Gastroesophageal sphincter (tissue), 4 donors: ENCODE results near the gene IGF2R. TPM values are rescaled to one million over a fixed set of nuclear protein-coding genes. Genes with fewer than 3 reads are reported as not detected.

Source experiments
- ATAC-seq: fragments of 150-250 bp; one replicate; pipeline ENCODE4 v1.9.1; 2016; ENCODE audit warnings: mild to moderate bottlenecking, moderate library complexity
- H3K27ac ChIP-seq, 4 donors: fragments of 200-600 bp; sonication (generic) in 3 of 4; 1 replicate in 3 of 4; 2 replicates in 1 of 4; pipeline ENCODE4 v1.5.1; 2016 to 2019
- H3K27me3 ChIP-seq: fragments of 200-600 bp; sonication (generic); one replicate; pipeline ENCODE4 v1.5.1; 2019
- H3K36me3 ChIP-seq, 2 donors: fragments of 200-600 bp; sonication (generic); one replicate each; pipeline ENCODE4 v1.5.1; 2019; ENCODE audit warnings: control low read depth in 1 of 2
- H3K4me1 ChIP-seq, 3 donors: fragments of 200-600 bp; sonication (generic); 1 replicate in 2 of 3; 2 replicates in 1 of 3; pipeline ENCODE4 v1.5.1; 2016 to 2019; ENCODE audit warnings: control low read depth in 2 of 3
- H3K4me3 ChIP-seq, 2 donors: fragments of 200-600 bp; sonication (generic); one replicate each; pipeline ENCODE4 v1.5.1; 2019; ENCODE audit warnings: mild to moderate bottlenecking in 1 of 2, moderate library complexity in 1 of 2
- H3K9me3 ChIP-seq, 3 donors: fragments of 200-600 bp; sonication (generic); one replicate each; pipeline ENCODE4 v1.5.1; 2017 to 2019; ENCODE audit warnings: control low read depth in 2 of 3
- CTCF ChIP-seq, 4 experiments: fragments of 200-600 bp in 2 of 4; fragments of 450-650 bp in 2 of 4; sonication (generic) in 1 of 4; IDR thresholded peaks; one replicate each; pipeline ENCODE4 v1.5.1; 2017 to 2019; ENCODE audit warnings: antibody characterized with exemption in 4 of 4, mild to moderate bottlenecking in 2 of 4, moderate library complexity in 2 of 4
- EP300 ChIP-seq: sonication (generic); formaldehyde crosslinking; IDR thresholded peaks from one replicate; pipeline ENCODE4 v1.6.1; 2017; ENCODE audit warnings: antibody characterized with exemption, mild to moderate bottlenecking
- POLR2A ChIP-seq, 2 donors: fragments of 450-650 bp; IDR thresholded peaks; one replicate each; pipeline ENCODE4 v1.6.1; 2017; ENCODE audit warnings: antibody characterized with exemption in 2 of 2, mild to moderate bottlenecking in 2 of 2, moderate library complexity in 1 of 2
- POLR2AphosphoS5 ChIP-seq: sonication (generic); formaldehyde crosslinking; IDR thresholded peaks from one replicate; pipeline ENCODE4 v1.6.1; 2017; ENCODE audit warnings: antibody characterized with exemption
- whole genome bisulfite sequencing, 2 donors: methylation state at CpG; one replicate each; pipeline ENCODE4 v1.1.5; 2018; ENCODE audit warnings: low coverage in 1 of 2; 5-methylcytosine and 5-hydroxymethylcytosine counted together
- total RNA-seq, 4 donors: library from RNA; depleted of rRNA; stranded (reverse); fragments of >200 nt; gene quantifications; one replicate each; pipeline ENCODE4 v1.1.0, GENCODE V29; 2016

IGF2R gene
- total RNA-seq, 4 donors from 2014 or later: 47.9 to 81.3 (median 52.7) TPM

GRCh38 chr6:159973406-159973805 is 4.5 kb downstream of the IGF2R start:
- Histone ChIP-seq H3K27ac (peak overlapping the region in 2 of 4 donors; percentile 8 to 32), H3K27me3 (no peaks in the 10 kb centered on the region), H3K4me1 (peaks cover 0 to 69% (median 30%) of the 10 kb centered on the region in 3 donors), H3K9me3 (no peaks in the 10 kb centered on the region), H3K36me3 (no peaks in the 10 kb centered on the region), H3K4me3 (no peak overlapping the region)
- no peak for ATAC-seq
- 5% methylated on average over 2 of the region's 2 CpGs for WGBS, 2 donors
- no peak for TF ChIP-seq CTCF (IDR thresholded peaks at IDR 0.05)
- no peak for TF ChIP-seq POLR2AphosphoS5
- no peak for TF ChIP-seq POLR2A (IDR thresholded peaks at IDR 0.05)
- no peak for TF ChIP-seq EP300

GRCh38 chr6:159973951-159974350 is 5.1 kb downstream of the IGF2R start:
- H3K27me3 ChIP-seq: no peaks in the 10 kb centered on the region
- ATAC-seq: no peak
- peak overlapping the region in 1 of 4 donors; percentile 32 for H3K27ac ChIP-seq
- peaks cover 0 to 72% (median 35%) of the 10 kb centered on the region in 3 donors for H3K4me1 ChIP-seq
- TF ChIP-seq POLR2A (IDR thresholded peaks at IDR 0.05) (no peak), POLR2AphosphoS5 (no peak), EP300 (no peak), CTCF (IDR thresholded peaks at IDR 0.05) (no peak)
- no peak overlapping the region for H3K4me3 ChIP-seq
- 73 to 89% methylated on average over 2 of the region's 2 CpGs for WGBS, 2 donors
- no peaks in the 10 kb centered on the region for H3K9me3 ChIP-seq
- H3K36me3 ChIP-seq: no peaks in the 10 kb centered on the region

GRCh38 chr6:159974932-159975331 is 6.0 kb downstream of the IGF2R start:
- Histone ChIP-seq H3K4me1 (peaks cover 0 to 78% (median 37%) of the 10 kb centered on the region in 3 donors), H3K27me3 (no peaks in the 10 kb centered on the region), H3K27ac (no peak overlapping the region), H3K9me3 (no peaks in the 10 kb centered on the region), H3K36me3 (no peaks in the 10 kb centered on the region), H3K4me3 (no peak overlapping the region)
- TF ChIP-seq POLR2A (IDR thresholded peaks at IDR 0.05) (no peak), POLR2AphosphoS5 (no peak), EP300 (no peak), CTCF (IDR thresholded peaks at IDR 0.05) (no peak)
- 78 to 97% methylated on average over 4 to 7 of the region's 7 CpGs for WGBS, 2 donors
- no peak for ATAC-seq

GRCh38 chr6:159976686-159977254 is 7.9 kb downstream of the IGF2R start:
- H3K27ac ChIP-seq: peak overlapping the region in 2 of 4 donors; percentile 51 to 53
- peaks cover 0 to 78% (median 40%) of the 10 kb centered on the region in 3 donors for H3K4me1 ChIP-seq
- no peaks in the 10 kb centered on the region for H3K27me3 ChIP-seq
- H3K36me3 ChIP-seq: no peaks in the 10 kb centered on the region
- TF ChIP-seq POLR2AphosphoS5 (no peak), POLR2A (IDR thresholded peaks at IDR 0.05) (no peak), CTCF (IDR thresholded peaks at IDR 0.05) (no peak), EP300 (no peak)
- WGBS, 2 donors: 82 to 86% methylated on average over 5 to 7 of the region's 7 CpGs
- no peak overlapping the region for H3K4me3 ChIP-seq
- no peak for ATAC-seq
- no peaks in the 10 kb centered on the region for H3K9me3 ChIP-seq

- no peaks in the 10 kb centered on the region for H3K9me3 ChIP-seq
- H3K27ac ChIP-seq: peak overlapping the region in 2 of 4 donors; percentile 51 to 53
- H3K4me3 ChIP-seq: no peak overlapping the region
- ATAC-seq: peak; percentile 40
- WGBS, 2 donors: 54 to 68% methylated on average over 5 to 7 of the region's 14 CpGs
- peaks cover 0 to 78% (median 46%) of the 10 kb centered on the region in 3 donors for H3K4me1 ChIP-seq
- no peaks in the 10 kb centered on the region for H3K36me3 ChIP-seq
- TF ChIP-seq POLR2A (IDR thresholded peaks at IDR 0.05) (no peak), CTCF (IDR thresholded peaks at IDR 0.05) (no peak), POLR2AphosphoS5 (no peak), EP300 (no peak)
- no peaks in the 10 kb centered on the region for H3K27me3 ChIP-seq
Observed at GRCh38 chr6:159977255-159977903, 8.5 kb downstream of the IGF2R start.
